A673 (cell line): ENCODE data around the gene PXN.

ENCODE experiments used
- EZH2 ChIP-seq: fragments of 200-600 bp; sonication (generic); IDR thresholded peaks from 2 replicates; pipeline ENCODE4 v1.6.1; 2017; ENCODE audit warnings: borderline replicate concordance, low read depth, mild to moderate bottlenecking, mixed read lengths, antibody characterized with exemption, low read length; ENCODE audit not compliant: poor library complexity, severe bottlenecking
- TF ChIP-seq, protein P1 (sequence below): fragments of 300-800, 200-600 bp; sonication (generic); conservative IDR thresholded peaks from 2 replicates; pipeline ENCODE4 v1.5.1; 2017; ENCODE audit warnings: low read depth, mild to moderate bottlenecking, antibody characterized with exemption, low read length, moderate library complexity, mixed read lengths

DNA sequence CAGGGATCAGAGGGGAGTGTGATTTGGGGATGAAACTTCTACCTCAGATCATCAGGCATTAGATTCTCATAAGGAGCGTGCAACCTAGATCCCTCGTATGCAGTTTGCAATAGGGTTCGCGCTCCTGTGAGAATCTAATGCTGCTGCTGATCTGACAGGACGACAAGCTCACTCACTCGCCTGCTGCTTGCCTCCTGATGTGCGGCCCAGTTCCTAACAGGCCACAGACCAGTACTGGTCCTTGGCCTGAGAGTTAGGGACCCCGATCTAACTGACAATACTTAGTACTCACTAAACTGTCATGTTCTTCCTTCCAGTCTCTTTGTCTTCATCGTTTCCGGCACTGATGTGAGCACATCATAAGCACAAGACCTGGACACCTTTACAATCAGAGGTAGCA, 59.3 kb downstream of the PXN start:
- TF ChIP-seq, protein P1, sequence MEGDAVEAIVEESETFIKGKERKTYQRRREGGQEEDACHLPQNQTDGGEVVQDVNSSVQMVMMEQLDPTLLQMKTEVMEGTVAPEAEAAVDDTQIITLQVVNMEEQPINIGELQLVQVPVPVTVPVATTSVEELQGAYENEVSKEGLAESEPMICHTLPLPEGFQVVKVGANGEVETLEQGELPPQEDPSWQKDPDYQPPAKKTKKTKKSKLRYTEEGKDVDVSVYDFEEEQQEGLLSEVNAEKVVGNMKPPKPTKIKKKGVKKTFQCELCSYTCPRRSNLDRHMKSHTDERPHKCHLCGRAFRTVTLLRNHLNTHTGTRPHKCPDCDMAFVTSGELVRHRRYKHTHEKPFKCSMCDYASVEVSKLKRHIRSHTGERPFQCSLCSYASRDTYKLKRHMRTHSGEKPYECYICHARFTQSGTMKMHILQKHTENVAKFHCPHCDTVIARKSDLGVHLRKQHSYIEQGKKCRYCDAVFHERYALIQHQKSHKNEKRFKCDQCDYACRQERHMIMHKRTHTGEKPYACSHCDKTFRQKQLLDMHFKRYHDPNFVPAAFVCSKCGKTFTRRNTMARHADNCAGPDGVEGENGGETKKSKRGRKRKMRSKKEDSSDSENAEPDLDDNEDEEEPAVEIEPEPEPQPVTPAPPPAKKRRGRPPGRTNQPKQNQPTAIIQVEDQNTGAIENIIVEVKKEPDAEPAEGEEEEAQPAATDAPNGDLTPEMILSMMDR, result no peak
- no peak for TF ChIP-seq EZH2
